NCI-H2107 treated with DMSO at 0.1 percent for 48 hours (cell line): ENCODE results near the gene AP5M1.
"Not testable (repeated sequence)": the region's sequence is repeated elsewhere in the genome, so short reads cannot be mapped to it uniquely, and the experiment has no call there.

ENCODE experiments used
- DNase-seq: peaks from one replicate; lab custom pipeline; 2025; ENCODE audit not compliant: unreplicated experiment; lab: John Stamatoyannopoulos, UW

AP5M1 gene

DNA sequence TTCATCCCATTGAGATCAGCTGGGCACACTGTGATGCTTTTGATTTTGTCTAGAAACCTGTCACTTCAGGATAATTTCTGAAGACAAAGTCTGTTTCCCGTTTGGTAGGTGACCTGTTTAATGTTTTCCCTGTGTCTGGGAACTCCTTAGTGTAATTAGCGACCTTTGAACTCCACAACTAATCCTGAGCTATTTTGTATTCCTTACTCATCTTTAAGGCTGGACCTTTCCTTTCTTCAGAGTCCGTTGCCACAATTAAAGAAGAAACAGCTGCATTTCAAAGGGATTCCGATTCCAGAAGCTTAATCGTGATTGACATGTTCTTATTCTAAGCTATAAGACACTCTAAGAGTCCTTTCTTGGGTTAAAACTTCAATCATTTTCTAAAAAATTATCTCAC lies 22.0 kb downstream of the AP5M1 start:
- DNase-seq = no peak

DNA sequence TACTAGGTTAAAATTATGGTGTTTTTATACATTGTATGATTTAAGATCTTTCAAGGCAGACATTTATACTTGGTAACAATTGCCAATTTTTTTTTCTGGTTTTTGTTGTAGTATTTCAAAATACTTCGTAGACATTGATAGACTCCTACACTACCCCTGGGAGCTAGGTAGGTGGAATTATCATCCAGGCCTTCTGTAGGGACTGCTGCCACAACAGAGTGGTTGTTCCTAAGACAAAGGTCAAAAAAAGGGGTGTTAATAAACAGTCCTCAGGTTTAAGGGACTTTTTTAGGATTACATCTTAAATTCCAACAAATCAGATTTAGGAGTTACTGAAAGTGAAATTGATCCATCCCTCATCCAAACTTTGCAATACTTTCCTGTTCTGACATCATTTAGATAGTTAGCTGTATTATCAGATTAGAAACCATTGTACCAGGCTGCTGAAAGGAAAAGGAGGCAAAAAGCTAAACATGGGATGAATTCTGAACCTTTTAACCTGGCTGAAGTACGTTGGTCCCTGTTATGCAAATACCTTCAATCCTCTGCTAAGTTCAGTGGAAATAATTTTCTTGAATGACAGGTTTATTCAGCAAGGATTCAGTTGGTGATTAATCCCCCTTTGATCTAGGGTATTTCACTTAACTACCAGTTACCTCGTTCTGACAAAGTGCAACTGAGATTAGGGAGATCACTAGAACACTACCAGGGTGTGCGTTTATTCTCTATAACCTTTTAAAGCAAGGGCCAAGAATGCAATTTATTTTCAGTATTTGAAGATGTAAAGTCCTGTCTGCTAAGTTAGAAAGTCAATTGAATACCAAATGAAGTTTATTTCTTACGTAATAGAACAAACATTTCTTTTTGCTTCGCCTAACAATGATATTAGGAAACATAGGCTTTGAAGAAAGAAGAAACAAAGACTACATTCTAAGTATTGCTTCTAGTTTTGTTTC lies 23.2 kb downstream of the AP5M1 start:
- no peak for DNase-seq

DNA sequence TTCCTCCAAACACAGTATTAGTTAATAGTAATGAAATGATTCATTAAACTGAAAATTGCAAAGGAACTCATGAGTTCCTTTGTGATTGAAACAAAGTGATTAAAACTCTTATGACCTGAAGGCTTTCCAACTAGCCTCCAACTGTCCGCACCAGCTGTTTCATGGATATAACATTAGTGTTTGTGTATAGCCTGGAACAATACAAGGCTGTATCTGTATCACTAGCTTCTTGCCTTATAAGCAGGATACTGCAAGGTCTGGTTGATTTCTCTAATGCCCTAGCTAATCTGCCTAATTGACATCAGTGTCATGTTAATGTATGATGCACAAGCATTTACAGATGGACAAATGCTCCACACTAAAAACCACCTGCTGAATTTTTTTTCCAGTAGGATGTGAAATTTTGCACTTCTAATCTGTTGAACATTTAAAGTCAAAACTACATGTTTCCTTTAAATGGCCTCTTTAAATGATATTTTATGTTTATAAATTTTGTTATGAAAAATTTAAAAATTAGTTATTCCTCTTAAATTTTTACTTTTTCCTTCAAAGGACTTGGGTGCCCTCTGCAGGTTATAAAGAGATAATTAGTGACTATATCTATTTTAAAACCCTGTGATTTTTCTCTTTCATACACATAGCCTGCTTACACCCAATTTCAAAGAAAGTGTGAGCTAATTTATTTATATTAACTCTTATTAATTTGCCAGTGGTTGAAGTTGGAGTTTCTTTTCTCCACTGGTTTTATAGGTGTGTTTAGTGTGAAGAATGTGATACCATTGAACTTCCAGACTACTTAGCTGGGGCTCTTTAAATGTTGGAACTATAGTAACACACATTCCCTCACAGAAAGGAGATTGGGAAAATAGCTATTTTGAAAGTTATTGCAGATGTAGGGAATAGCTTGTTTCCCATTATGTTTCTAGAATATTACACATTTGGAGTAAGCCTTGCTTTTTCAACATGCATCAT lies 25.4 kb downstream of the AP5M1 start:
- no peak for DNase-seq

DNA sequence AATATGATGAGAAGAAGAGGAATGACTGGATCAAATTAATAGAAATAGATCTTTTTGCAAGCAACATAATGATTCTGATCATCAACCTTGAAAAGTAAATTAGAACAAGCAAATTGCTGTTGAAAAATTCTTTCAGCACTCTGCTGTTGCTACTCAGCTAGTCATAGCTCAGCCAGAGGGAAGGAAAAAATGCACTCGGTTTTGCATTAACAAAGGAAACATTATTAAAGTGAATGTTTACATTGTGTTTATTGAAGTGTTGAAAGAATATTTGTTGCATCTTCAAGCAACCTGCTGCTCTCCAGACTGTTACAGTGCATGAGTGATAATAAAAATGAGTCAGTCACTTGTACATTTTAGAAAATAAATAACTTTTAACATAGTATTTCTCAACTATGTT lies 26.5 kb downstream of the AP5M1 start:
- no peak for DNase-seq

DNA sequence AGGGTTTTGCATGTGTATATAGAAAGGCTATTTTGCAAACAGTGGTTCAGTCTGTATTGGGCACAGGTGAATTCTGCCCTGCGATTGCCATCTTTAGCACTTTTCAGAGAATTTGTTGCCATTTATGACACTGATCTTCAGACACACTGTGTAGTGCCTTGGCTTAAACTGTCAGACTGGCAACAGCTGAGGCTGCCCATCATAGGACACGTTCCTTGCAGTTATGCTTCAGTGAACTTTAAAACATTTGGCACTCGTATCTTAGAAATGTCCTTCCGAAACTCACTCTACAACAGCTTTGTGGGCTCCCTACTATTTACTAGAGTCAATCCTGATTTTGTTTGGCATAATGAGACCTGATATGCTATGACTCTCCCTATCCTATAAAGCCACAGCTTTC lies 29.1 kb downstream of the AP5M1 start:
- no peak for DNase-seq

GRCh38 chr14:57299511-57299910 lies 30.7 kb downstream of the AP5M1 start:
- no peak for DNase-seq

DNA sequence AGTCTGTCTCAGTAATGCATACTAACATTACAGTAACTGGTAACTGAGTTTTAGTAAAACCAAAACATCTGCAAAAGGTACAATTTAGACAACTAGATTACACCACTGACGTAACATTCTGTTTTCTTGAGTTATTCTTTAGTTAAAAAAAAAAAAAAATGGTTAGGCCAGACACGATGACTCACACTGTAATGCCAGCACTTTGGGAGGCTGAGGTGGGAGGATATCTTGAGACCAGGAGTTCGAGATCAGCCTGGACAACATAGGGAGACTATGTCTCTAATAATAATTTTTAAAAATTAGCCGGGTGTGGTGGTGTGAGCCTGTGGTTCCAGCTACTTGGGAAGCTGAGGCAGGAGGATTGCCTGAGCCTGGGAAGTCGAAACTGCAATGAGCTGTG lies 34.1 kb downstream of the AP5M1 start:
- no peak for DNase-seq

DNA sequence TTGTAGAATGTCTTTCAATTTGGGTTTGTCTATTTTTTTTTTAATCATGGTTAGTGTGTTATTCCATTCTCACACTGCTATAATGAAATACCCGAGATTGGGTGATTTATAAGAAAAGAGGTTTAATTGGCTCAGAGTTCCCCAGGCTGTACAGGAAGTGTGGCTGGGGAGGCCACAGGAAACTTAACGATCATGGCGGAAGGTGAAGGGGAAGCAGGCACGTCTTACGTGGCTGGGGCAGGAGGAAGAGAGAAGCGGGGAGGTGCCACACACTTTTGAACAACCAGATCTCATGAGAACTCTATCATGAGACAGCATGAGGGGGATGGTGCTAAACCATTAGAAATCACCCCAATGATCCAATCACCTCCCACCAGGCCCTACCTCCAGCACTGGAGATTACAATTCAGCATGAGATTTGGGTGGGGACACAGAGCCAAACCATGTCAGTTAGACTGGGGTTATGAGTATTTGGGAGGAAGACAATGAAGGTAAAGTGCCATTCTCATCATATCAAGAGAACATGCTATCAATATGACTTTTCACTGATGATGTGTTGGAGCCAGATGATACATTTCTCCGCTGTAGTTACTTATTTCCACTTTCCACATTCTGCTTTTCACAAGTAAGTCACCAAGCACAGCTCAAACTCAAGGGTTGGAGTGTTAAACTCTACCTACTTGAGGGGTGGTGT lies 45.8 kb downstream of the AP5M1 start:
- DNase-seq = no peak

GRCh38 chr14:57317248-57317833 lies 48.6 kb downstream of the AP5M1 start:
- peak; percentile 94 for DNase-seq

DNA sequence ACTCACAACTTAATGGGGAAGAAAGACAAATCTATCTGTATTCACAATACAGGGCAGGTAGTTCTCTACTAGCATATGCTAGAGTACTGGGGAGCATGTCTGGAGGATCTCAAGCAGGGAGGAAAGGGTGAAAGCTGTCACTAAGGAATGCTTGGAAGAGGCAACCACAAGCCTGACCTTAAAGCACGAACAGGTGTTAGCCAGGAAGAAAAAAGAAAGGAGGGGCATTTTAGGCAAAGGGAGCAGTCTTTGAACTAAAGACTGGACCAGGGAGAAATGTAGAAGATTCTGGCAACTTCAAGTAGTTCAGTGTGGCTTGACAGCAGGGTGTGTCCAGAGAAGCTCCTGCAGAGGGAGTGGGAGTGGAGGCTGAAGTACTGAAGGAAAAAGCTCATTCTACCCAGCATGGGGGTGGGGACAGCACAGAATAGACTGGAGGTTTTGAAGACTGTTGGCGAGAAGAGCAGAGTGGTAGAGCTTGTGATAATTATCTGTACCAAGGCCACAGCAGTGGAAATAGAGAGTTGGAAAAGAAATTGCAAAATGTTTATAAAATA lies 50.9 kb downstream of the AP5M1 start:
- no peak for DNase-seq

GRCh38 chr14:57323721-57324120 lies 55.0 kb downstream of the AP5M1 start:
- no peak for DNase-seq

- no peak for DNase-seq
Observed at GRCh38 chr14:57326253-57326652, 57.5 kb downstream of the AP5M1 start.

DNA sequence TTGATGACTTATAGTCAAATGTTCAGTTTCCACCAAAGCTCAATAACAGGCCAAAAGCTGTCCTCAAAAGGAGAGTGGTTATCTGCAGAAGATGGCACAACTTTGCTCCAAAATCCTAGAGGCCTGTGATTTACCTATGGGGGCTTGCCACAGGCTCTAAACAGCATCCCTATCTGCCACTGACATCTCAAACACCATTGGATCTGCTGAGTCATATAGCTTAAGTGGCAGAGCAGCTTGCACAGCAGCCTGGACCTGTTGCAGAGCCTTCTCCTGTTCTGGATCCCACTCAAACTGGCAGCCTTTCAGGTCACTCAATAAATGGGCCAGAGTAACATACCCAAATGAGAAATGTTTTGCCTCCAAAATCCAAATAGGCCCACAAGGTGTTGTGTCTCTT lies 61.1 kb downstream of the AP5M1 start:
- no peak for DNase-seq

DNA sequence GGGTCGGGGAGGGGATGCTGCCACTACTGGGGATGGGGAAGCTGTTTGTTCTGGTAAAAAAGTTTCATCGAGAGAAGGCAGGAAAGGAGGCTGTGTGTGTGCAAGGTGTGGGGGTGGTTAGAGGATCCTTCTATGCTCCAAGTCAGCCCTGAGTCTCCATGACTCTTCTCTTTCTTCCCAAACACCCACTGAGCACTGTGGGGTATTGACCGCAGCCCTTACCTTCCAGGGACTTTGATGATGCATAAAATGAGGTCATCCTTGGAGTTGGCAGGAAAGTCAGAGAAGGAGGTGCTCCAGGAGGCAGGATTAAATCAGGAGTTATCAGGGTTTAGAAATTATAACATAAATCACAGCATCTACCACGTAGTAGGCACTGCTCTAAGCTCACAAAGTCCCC lies 63.7 kb downstream of the AP5M1 start:
- DNase-seq = not testable (repeated sequence)

- DNase-seq = not testable (repeated sequence)
Observed at GRCh38 chr14:57333726-57334125, 65.0 kb downstream of the AP5M1 start.

DNA sequence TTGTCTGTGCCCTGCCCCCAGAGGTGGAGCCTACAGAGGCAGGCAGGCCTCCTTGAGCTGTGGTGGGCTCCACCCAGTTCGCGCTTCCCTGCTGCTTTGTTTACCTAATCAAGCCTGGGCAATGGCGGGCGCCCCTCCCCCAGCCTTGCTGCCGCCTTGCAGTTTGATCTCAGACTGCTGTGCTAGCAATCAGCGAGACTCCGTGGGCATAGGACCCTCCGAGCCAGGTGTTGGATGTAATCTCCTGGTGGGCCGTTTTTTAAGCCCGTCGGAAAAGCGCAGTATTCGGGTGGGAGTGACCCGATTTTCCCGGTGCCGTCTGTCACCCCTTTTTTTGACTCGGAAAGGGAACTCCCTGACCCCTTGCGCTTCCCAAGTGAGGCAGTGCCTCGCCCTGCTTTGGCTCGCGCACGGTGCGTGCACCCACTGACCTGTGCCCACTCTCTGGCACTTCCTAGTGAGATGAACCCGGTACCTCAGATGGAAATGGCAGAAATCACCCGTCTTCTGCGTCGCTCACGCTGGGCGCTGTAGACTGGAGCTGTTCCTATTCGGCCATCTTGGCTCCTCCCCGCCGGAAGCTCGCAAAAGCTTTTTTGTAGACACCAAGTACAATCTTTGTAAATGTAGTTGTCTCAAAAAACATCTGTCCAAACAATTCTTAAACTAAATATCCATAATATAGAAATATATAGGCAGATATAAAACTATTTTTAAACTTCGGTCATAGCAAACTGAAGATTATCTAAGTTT lies 75.0 kb downstream of the AP5M1 start:
- DNase-seq = not testable (repeated sequence)

GRCh38 chr14:57345106-57345505 lies 76.3 kb downstream of the AP5M1 start:
- peak; percentile 36 for DNase-seq

GRCh38 chr14:57346741-57347140 lies 78.0 kb downstream of the AP5M1 start:
- peak; percentile 55 for DNase-seq
